H1 (cell line): ENCODE data around the gene FRMD5. TPM values are rescaled to one million over a fixed set of nuclear protein-coding genes. Genes with fewer than 3 reads are reported as not detected.

Experiments
- ASH2L ChIP-seq: fragments of 200-600, 300-600 bp; sonication (generic); IDR thresholded peaks from one replicate; pipeline ENCODE4 v1.7.1; 2017; ENCODE audit warnings: low read length
- BACH1 ChIP-seq: IDR thresholded peaks from 2 replicates; pipeline ENCODE4 v1.6.1; 2012; ENCODE audit warnings: low read length, improper control_type of control experiment
- CBX8 ChIP-seq: fragments of 300-800, 300-1000 bp; sonication (generic); IDR thresholded peaks from 2 replicates; pipeline ENCODE4 v1.7.1; 2016; ENCODE audit warnings: low read depth, low read length, borderline replicate concordance
- EP300 ChIP-seq, 2 experiments: IDR thresholded peaks; 1 replicate in 1 of 2; 2 replicates in 1 of 2; pipeline ENCODE4 v1.6.1; 2011 to 2012; ENCODE audit warnings: low read depth in 2 of 2, low read length in 2 of 2, mild to moderate bottlenecking in 2 of 2, borderline replicate concordance in 1 of 2, inconsistent platforms in 1 of 2, moderate library complexity in 1 of 2
- KDM1A ChIP-seq: fragments of 200-600, 300-600 bp; sonication (generic); IDR thresholded peaks from 2 replicates; pipeline ENCODE4 v1.7.1; 2016; ENCODE audit warnings: mild to moderate bottlenecking, low read length, borderline replicate concordance
- KDM4A ChIP-seq: IDR thresholded peaks from one replicate; pipeline ENCODE4 v1.7.1; 2012; ENCODE audit warnings: low read depth, mild to moderate bottlenecking, moderate library complexity, low read length, inconsistent platforms; ENCODE audit not compliant: severe bottlenecking
- POLR2A ChIP-seq, 2 experiments: IDR thresholded peaks; 1 replicate in 1 of 2; 2 replicates in 1 of 2; pipeline ENCODE4 v1.6.1; 2011; ENCODE audit warnings: low read depth in 2 of 2, low read length in 2 of 2, mild to moderate bottlenecking in 2 of 2; ENCODE audit errors: control extremely low read depth in 1 of 2
- RFX5 ChIP-seq: IDR thresholded peaks from 2 replicates; pipeline ENCODE4 v1.6.1; 2011; ENCODE audit warnings: low read depth, low read length, improper control_type of control experiment, borderline replicate concordance
- RNF2 ChIP-seq: fragments of 200-900, 300-1000 bp; sonication (generic); IDR thresholded peaks from 2 replicates; pipeline ENCODE4 v1.7.1; 2016; ENCODE audit warnings: borderline replicate concordance, low read depth, mild to moderate bottlenecking, antibody characterized with exemption, low read length; ENCODE audit not compliant: poor library complexity, severe bottlenecking; ENCODE audit errors: missing control alignments
- SIX5 ChIP-seq: IDR thresholded peaks from 2 replicates; pipeline ENCODE4 v1.6.1; 2011; ENCODE audit warnings: mild to moderate bottlenecking, low read depth, low read length
- SP2 ChIP-seq: IDR thresholded peaks from 2 replicates; pipeline ENCODE4 v1.6.1; 2012; ENCODE audit warnings: mild to moderate bottlenecking, low read length, inconsistent platforms
- polyA plus RNA-seq, 7 experiments: library from polyadenylated mRNA; depleted of rRNA in 3 of 7; stranded (reverse) in 5 of 7; unstranded in 2 of 7; fragments of >200 nt in 5 of 7; fragments of 200-250 nt in 2 of 7; gene quantifications; 1 replicate in 5 of 7; 2 replicates in 1 of 7; 4 replicates in 1 of 7; pipeline versions ENCODE4 v1.2.1 to v1.2.3, GENCODE V29; 2011 to 2013; ENCODE audit warnings: missing spikeins in 2 of 7, mixed read lengths in 2 of 7
- total RNA-seq: library from RNA; stranded (reverse); fragmentation: NEBNext Ultra II Directional; extraction: Animal tissue kit (Norgen Biotek cat#: 25700); gene quantifications from 2 replicates; pipeline ENCODE4 v1.2.1, GENCODE V29; 2021
- TF ChIP-seq, protein P1 (sequence below): IDR thresholded peaks from 2 replicates; pipeline ENCODE4 v1.6.1; 2012; ENCODE audit warnings: low read length, inconsistent platforms
- TF ChIP-seq, protein P2 (sequence below): IDR thresholded peaks from 2 replicates; pipeline ENCODE4 v1.6.1; 2011; ENCODE audit warnings: low read length, improper control_type of control experiment

Gene FRMD5
- total and polyA plus RNA-seq, 2 of the 8 experiments (the other 6 are each of a cell fraction or from before 2014, with no cell fraction given) = 10.1 to 12.6 TPM

DNA sequence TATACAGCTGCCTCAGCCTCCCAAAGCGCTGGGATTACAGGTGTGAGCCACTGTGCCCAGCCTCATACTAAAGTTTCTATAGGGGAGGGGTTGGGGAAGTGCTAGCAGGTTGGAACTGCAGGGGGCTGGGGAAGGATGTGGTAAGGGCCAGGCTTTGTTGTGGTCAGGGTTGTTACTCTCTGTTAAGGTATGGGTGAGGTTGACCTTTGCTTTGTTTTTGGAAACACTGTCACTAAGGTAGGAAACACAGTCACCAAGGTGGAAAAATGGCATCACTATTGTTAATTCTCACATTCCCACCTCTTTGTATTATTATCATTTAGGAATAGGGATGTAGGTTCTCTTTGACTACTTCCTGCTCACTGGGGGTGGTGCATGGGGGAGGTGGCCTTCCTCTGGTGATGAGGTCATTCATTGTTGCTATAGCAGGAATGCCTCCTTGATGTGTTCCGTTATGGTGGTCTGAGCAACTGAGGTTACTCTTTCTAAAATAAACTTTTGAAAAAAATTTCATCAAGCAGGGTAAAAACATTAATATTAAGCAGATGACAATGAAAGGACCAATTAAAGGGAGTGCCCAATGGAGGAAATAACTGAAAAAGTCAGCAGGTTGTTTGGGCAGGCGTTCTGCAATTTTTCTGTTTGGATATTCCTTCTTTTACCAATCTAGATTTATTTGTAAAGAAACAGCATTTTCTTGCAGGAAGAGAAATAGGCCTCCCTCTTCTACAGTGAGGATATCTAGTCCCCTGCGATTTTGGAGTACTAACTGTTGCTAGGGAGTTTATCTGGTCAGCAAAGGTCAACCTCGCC lies 217.8 kb downstream of the FRMD5 start (continued):
- TF ChIP-seq, protein P1, sequence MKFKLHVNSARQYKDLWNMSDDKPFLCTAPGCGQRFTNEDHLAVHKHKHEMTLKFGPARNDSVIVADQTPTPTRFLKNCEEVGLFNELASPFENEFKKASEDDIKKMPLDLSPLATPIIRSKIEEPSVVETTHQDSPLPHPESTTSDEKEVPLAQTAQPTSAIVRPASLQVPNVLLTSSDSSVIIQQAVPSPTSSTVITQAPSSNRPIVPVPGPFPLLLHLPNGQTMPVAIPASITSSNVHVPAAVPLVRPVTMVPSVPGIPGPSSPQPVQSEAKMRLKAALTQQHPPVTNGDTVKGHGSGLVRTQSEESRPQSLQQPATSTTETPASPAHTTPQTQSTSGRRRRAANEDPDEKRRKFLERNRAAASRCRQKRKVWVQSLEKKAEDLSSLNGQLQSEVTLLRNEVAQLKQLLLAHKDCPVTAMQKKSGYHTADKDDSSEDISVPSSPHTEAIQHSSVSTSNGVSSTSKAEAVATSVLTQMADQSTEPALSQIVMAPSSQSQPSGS = peak; percentile 55
- TF ChIP-seq RFX5 (no peak), CBX8 (no peak), SIX5 (no peak), RNF2 (no peak), ASH2L (no peak), BACH1 (no peak), KDM4A (no peak), EP300 (IDR thresholded peaks at IDR 0.05; ENCODE audit: borderline replicate concordance in 1 of 2, low read depth in 2 of 2, low read length in 2 of 2) (no peak), SP2 (no peak), POLR2A (IDR thresholded peaks at IDR 0.05; ENCODE audit: control extremely low read depth in 1 of 2, low read depth in 2 of 2, low read length in 2 of 2) (0 out of 3 replicates have a peak, but pooled peaks of 1 of the 2 experiments have one; percentile 17), KDM1A (no peak)
- TF ChIP-seq, protein P2, sequence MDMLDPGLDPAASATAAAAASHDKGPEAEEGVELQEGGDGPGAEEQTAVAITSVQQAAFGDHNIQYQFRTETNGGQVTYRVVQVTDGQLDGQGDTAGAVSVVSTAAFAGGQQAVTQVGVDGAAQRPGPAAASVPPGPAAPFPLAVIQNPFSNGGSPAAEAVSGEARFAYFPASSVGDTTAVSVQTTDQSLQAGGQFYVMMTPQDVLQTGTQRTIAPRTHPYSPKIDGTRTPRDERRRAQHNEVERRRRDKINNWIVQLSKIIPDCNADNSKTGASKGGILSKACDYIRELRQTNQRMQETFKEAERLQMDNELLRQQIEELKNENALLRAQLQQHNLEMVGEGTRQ = no peak
- TF ChIP-seq, all 59 proteins: peak for 5
